Measurements from ENCODE around the gene CD27.
A peak's percentile ranks its signal among the peaks of the same experiment; 100 is the strongest.
"Not testable (repeated sequence)": the region's sequence is repeated elsewhere in the genome, so short reads cannot be mapped to it uniquely, and the experiment has no call there.

CD27 gene

DNA sequence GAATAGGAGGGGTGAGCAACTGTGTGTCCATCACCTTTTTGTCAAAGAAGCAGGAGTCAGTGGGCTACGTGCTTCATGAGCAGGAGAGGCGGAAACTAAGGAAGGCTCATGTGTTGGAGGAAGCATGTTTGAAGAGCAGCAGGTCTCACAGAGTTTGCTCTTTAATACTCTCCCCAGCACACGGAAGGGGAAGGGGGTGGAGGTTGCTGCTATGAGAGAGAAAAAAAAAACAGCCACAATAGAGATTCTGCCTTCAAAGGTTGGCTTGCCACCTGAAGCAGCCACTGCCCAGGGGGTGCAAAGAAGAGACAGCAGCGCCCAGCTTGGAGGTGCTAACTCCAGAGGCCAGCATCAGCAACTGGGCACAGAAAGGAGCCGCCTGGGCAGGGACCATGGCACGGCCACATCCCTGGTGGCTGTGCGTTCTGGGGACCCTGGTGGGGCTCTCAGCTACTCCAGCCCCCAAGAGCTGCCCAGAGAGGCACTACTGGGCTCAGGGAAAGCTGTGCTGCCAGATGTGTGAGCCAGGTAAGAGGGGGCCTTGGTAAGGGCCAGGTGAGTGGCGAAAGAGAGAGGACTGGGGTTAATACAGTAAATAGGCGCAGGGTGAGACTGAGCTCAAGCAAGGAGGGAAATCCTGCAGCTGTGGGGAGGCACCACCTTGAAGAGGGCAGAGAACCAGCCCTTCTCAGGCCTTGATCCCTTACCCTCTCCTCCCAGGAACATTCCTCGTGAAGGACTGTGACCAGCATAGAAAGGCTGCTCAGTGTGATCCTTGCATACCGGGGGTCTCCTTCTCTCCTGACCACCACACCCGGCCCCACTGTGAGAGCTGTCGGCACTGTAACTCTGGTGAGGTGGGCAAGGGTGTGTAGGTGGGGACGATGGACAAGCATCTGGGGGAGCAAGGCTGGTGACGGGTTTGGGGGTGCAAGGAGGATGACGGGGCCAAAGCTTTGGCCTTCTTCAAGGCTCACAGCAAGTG is at the start of gene CD27:
CD27 (plus strand) TSS at position 252 of the 985 bp plus-strand sequence; CDS start at position 393, 141 bp downstream.
- DNase-seq (ENCODE audit: insufficient read length, low spot score) (no peak), FAIRE-seq (no peak)

DNA sequence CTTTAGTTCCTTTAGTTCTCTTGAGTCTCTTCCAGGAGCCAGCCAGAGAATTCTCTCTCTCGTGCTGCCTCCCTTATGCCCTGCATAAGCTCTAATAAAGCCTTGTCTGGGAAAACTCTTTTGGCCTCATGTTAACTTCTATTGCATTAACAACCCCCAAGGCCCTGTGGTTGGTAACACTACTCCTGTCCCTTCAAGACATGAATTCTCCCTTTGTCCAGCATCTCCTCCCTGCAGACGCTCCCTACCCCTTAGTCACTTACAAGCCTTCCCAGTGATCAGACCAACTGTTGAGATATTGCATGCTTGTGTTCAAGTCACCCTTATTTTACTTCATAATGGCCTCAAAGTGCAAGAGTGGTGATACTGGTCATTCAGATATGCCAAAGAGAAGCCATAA is 48.7 kb upstream of the CD27 start:
- no peak for DNase-seq (ENCODE audit: insufficient read length, low spot score)
- FAIRE-seq: no peak

DNA sequence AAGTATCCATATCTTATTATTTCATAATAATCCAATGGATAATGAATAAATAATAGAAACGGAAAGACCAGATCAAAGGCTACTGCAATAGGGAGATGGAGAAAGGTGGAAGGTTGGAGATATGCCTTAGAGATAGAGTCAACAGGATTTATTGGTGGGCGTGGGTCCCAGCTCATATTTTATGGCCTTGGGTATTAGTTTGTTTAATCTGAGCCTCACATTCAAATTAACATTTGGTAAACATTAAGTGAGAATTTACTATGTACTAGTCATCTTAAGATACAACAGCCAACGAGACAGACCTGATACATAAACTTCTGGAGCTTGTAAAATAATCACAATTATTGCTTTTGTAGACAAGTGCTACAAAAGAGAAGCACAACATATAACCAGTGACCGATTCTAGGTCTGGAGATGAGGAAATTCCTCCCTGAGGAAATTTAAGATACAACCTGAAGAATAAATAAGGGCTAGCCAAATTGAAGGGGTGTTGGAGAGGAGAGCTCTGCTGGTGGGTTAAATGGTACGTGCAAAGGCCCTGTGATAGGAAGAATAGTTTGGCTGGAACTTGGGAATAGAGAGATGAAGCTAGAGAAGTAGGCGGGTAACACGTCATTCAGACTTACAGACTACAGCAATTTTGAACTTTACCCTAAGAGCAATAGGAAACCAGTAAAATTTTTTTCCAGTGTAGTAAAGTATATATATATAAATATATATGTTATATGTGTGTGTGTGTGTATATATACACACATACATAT is 44.7 kb upstream of the CD27 start:
- no peak for DNase-seq (ENCODE audit: insufficient read length, low spot score)
- no peak for FAIRE-seq

DNA sequence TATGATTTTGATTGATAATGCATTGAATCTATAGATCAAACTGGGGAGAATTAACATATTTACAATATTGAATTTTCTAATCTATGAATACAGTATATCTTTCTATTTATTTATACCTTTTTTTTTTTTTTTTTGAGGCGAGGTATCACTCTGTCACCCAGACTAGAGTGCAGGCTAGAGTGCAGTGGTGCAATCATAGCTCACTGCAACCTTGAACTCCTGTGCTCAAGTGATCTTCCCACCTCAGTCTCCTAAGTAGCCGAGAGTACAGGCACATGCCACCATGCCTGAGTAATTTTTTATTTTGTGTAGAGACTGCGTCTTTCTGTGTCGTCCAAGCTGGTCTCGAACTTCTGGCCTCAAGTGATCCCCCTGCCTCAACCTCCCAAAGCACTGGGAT is 40.4 kb upstream of the CD27 start:
- DNase-seq (ENCODE audit: insufficient read length, low spot score) (no peak), FAIRE-seq (no peak)

- no peak for DNase-seq (ENCODE audit: insufficient read length, low spot score)
- peak; percentile 46 for FAIRE-seq
Observed at GRCh38 chr12:6405963-6406362, 38.8 kb upstream of the CD27 start.

- DNase-seq (ENCODE audit: insufficient read length, low spot score): no peak
- FAIRE-seq: peak; percentile 57
Observed at GRCh38 chr12:6407236-6407954, 37.4 kb upstream of the CD27 start.

GRCh38 chr12:6416596-6416995 is 28.2 kb upstream of the CD27 start:
- no peak for DNase-seq (ENCODE audit: insufficient read length, low spot score)
- FAIRE-seq: no peak

GRCh38 chr12:6418796-6419195 is 26.0 kb upstream of the CD27 start:
- FAIRE-seq: no peak
- no peak for DNase-seq (ENCODE audit: insufficient read length, low spot score)

DNA sequence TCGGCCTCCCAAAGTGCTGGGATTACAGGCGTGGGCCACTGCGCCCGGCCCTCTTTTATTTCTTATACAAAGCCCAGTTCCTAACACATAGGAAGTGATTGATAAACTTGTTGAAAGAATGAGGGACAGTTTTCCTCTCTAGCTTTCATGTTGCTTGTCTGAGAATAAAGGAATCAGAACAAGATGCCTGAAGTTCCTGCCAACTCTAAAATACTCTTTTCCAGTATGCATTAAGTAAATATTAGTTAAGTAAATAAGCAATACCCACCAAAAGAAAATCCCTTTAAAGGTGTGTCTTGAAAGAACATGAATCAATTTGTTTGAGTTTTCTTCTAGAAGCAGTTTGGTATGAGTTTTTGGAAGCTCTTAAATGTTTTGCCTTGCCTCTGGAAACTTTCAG is 24.4 kb upstream of the CD27 start:
- no peak for DNase-seq (ENCODE audit: insufficient read length, low spot score)
- no peak for FAIRE-seq

DNA sequence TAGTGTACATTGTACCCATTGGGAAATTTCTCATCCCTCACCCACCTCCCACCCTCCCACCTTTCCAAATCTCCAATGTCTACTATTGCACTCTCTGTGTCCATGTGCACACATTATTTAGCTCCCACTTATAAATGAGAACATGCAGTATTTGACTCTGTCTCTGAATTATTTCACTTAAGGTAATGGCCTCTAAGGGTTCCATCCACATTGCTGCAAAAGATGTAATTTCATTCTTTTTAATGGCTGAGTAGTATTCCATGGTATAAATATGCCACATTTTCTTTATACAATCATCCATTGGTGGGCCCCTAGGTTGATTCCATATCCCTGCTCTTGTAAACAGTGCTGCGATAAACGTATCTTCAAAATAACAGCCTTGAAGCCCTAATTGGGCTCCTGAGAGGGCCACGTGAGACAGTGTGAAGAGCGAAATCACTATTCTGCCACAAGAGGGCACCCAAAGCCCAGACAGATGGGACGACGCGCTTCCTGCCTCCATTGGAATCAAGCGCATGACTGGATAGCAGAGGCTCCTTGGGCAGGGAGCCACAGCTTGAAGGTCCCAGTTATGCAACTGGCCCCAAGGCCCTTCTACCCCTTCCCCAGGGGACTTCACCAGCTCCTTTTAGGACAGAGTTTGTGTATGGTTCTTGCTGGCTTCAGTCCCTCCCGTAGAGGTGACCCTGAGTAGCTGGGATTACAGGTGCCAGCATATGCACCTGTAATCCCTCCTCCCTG is 21.3 kb upstream of the CD27 start:
- peak; percentile 96 for DNase-seq (ENCODE audit: insufficient read length, low spot score)
- FAIRE-seq: peak; percentile 95

DNA sequence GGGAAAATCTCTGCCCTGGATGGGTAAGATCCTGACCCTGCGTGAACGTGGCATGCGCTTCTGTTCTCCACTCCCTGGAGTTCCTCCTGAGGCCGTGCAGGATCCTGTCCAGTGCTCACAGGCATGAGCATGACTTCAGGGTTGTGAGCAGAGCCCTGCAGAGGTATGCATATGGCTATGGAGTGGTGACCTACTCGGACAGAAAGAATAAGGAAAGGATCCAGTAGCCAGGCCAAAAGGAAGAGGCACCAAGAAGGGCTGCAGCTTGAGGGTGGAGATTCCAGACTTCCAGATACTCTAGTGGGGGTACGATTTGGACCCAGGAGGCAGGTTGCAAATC is 20.8 kb upstream of the CD27 start:
- no peak for FAIRE-seq
- DNase-seq (ENCODE audit: insufficient read length, low spot score): no peak

DNA sequence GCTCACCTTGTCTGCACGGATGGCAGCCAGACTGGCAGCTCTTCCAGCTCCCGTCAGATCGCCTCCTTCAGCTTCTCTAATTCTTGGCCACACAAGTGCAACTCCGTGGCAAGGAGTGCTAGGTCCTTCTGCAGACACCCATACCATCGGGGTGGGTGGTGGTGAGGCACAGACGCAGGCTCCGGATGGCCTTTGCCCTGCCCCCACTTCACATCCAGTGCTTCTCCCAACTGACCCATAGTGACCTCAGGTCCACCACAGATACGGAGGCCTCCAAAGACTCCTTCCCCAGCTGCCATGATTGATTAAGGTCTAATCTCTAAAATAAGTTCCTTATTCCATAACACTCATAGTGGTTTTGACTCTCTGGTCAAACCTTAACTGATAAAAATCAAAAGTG is 19.9 kb upstream of the CD27 start:
- FAIRE-seq (no peak), DNase-seq (ENCODE audit: insufficient read length, low spot score) (no peak)

DNA sequence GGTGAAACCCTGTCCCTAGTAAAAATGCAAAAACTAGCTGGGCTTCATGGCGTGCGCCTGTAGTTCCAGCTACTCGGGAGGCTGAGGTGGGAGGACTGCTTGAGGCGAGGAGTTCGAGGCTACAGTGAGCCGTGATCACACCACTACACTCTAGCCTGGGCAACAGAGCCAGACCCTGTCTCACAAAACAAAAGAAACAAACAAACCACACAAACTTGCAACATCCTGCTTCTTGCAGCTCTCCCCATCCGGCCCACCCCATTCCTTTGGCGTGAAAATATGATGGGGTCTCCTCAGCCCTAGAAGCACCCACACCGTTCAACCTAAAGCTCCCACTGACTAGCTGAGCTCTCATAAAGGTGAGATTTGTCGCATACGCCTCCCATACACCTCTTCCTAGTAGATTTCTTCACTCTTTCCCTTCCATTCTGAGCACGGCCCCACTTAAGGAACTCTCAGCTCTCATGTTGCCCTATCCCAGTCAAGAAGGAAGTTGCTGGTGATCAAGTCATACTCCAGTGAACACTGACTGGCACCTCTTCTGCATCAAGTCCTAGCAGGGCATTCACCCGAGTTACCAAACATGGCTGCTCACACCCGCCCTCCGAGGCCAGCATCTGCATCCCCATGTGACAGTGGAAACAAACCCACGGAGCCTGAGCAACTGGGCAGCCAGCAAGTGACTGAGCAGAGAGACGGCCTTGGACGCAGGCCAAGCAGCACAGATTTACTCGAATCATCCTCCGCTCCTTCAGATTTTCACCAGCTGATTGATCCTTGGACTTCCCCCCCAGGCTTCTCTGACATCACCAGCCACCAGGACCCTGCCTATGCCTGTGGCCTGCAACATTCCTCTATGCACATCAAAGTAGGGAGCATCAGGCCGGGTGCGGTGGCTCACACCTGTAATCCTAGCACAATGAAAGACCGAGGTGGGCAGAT is 18.9 kb upstream of the CD27 start:
- FAIRE-seq: no peak
- DNase-seq (ENCODE audit: insufficient read length, low spot score): no peak

- DNase-seq (ENCODE audit: insufficient read length, low spot score): no peak
Observed at GRCh38 chr12:6426882-6427671, 17.7 kb upstream of the CD27 start.

GRCh38 chr12:6427796-6428195 is 17.0 kb upstream of the CD27 start:
- not testable (repeated sequence) for FAIRE-seq; DNase-seq (ENCODE audit: insufficient read length, low spot score)

More at GRCh38 chr12:6426882-6427671, 17.7 kb upstream of the CD27 start:
- FAIRE-seq: no peak

DNA sequence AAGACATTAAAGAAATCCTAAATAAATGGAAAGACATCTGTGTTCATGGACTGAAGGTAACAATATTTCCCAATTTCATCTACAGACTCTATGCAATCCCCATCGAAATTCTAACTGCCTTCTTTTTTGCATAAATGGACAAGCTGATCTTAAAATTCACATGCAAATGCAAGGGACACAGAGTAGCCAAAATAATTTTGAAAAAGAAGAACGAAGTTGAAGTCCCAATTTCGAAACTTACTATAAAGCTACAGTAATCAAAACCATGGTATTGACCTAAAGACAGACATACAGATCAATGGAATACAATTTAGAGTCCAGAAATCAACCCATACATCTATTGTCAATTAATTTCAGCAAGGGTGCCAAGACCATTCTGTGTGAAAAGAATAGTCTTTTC is 16.4 kb upstream of the CD27 start:
- FAIRE-seq (no peak), DNase-seq (ENCODE audit: insufficient read length, low spot score) (no peak)

- peak; percentile 97 for FAIRE-seq
- DNase-seq (ENCODE audit: insufficient read length, low spot score): peak; percentile 94
Observed at GRCh38 chr12:6430124-6430989, 14.4 kb upstream of the CD27 start.

DNA sequence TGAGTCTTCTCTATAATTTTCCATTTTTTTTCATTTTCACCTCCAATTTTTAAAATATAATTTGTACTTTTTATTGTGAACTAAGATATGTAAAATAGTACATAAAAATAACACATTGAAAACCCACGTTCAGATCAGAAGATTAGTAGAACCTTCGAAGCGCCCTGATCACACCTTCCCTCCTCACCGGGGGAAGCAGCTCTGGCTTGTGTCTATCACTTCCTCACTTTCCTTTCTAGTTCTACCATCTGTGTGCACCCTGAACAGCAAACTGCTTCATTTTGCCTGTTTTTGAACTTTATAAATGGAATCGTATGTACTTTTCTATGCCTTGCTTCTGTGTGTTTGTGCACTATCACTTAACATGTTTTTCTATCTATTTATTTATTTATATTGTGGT is 11.8 kb upstream of the CD27 start:
- FAIRE-seq (no peak), DNase-seq (ENCODE audit: insufficient read length, low spot score) (no peak)

Measured in HTR-8/SVneo (cell line).